Astrocyte (in vitro differentiated cells and primary cell): ENCODE measurements around the gene CTBP1. TPM values are rescaled to one million over a fixed set of nuclear protein-coding genes. Genes with fewer than 3 reads are reported as not detected.

Experiments
- DNase-seq: peaks from one replicate; pipeline ENCODE4 v3.0.0-alpha.2; 2010; ENCODE audit warnings: low read depth
- FAIRE-seq: peaks from 2 replicates; lab custom pipeline; 2011; peaks lifted over from hg19 to GRCh38; lab: Jason Lieb, UNC
- H2AFZ ChIP-seq: 2 replicates; pipeline ENCODE4 v1.6.0; 2012; ENCODE audit warnings: low read depth, low read length, inconsistent platforms
- H3K27ac ChIP-seq: 2 replicates; pipeline ENCODE4 v1.5.1; 2011; ENCODE audit warnings: low read depth, low read length, inconsistent platforms
- H3K27me3 ChIP-seq: 2 replicates; pipeline ENCODE4 v1.6.0; 2011; ENCODE audit warnings: low read length, inconsistent platforms; ENCODE audit not compliant: insufficient read depth
- H3K36me3 ChIP-seq: 2 replicates; pipeline ENCODE4 v1.5.1; 2011; ENCODE audit warnings: low read length, inconsistent platforms; ENCODE audit not compliant: insufficient read depth
- H3K4me1 ChIP-seq: 2 replicates; pipeline ENCODE4 v1.5.1; 2011; ENCODE audit warnings: low read length, inconsistent platforms; ENCODE audit not compliant: insufficient read depth
- H3K4me2 ChIP-seq: 2 replicates; pipeline ENCODE4 v1.6.0; 2012; ENCODE audit warnings: low read length, inconsistent platforms
- H3K4me3 ChIP-seq: 2 replicates; pipeline ENCODE4 v1.5.1; 2011; ENCODE audit warnings: low read depth, mild to moderate bottlenecking, low read length, inconsistent platforms; ENCODE audit not compliant: insufficient read depth
- H3K79me2 ChIP-seq: 2 replicates; pipeline ENCODE4 v1.6.0; 2012; ENCODE audit warnings: mild to moderate bottlenecking, low read length, inconsistent platforms; ENCODE audit not compliant: insufficient read depth
- H3K9ac ChIP-seq: 2 replicates; pipeline ENCODE4 v1.6.0; 2012; ENCODE audit warnings: mild to moderate bottlenecking, low read length, inconsistent platforms
- H3K9me3 ChIP-seq: 2 replicates; pipeline ENCODE4 v1.5.1; 2012; ENCODE audit warnings: low read depth, mild to moderate bottlenecking, low read length, inconsistent platforms; ENCODE audit not compliant: insufficient read depth
- H4K20me1 ChIP-seq: 2 replicates; pipeline ENCODE4 v1.6.0; 2012; ENCODE audit warnings: low read length, inconsistent platforms; ENCODE audit not compliant: insufficient read depth
- H3K27ac Mint-ChIP-seq: one replicate; pipeline ENCODE4 v1.8.0; 2021; ENCODE audit warnings: mild to moderate bottlenecking, mixed read lengths; ENCODE audit not compliant: unreplicated experiment
- H3K27me3 Mint-ChIP-seq: one replicate; pipeline ENCODE4 v1.8.0; 2021; ENCODE audit warnings: low read depth, mixed read lengths; ENCODE audit not compliant: unreplicated experiment
- H3K36me3 Mint-ChIP-seq: one replicate; pipeline ENCODE4 v1.8.0; 2021; ENCODE audit warnings: low read depth, mixed read lengths; ENCODE audit not compliant: unreplicated experiment
- H3K4me1 Mint-ChIP-seq: one replicate; pipeline ENCODE4 v1.8.0; 2021; ENCODE audit warnings: low read depth, mixed read lengths; ENCODE audit not compliant: unreplicated experiment
- H3K4me3 Mint-ChIP-seq: one replicate; pipeline ENCODE4 v1.8.0; 2021; ENCODE audit warnings: mild to moderate bottlenecking, moderate library complexity, mixed read lengths; ENCODE audit not compliant: unreplicated experiment
- H3K9me3 Mint-ChIP-seq: one replicate; pipeline ENCODE4 v1.8.0; 2021; ENCODE audit warnings: mild to moderate bottlenecking, mixed read lengths; ENCODE audit not compliant: unreplicated experiment
- CTCF ChIP-seq: IDR thresholded peaks from 2 replicates; pipeline ENCODE4 v1.5.1; 2011; ENCODE audit warnings: low read depth, mild to moderate bottlenecking, inconsistent platforms, low read length, moderate library complexity; ENCODE audit not compliant: insufficient read depth
- EZH2 ChIP-seq: IDR thresholded peaks from 2 replicates; pipeline ENCODE4 v1.6.1; 2012; ENCODE audit warnings: mild to moderate bottlenecking, low read length, inconsistent platforms; ENCODE audit not compliant: insufficient read depth
- total RNA-seq: library from RNA; stranded (reverse); gene quantifications from 2 replicates; pipeline ENCODE4 v1.2.1, GENCODE V29; 2021

The CTBP1 gene
- total RNA-seq, 1 donor from 2014 or later, result 136 TPM

DNA sequence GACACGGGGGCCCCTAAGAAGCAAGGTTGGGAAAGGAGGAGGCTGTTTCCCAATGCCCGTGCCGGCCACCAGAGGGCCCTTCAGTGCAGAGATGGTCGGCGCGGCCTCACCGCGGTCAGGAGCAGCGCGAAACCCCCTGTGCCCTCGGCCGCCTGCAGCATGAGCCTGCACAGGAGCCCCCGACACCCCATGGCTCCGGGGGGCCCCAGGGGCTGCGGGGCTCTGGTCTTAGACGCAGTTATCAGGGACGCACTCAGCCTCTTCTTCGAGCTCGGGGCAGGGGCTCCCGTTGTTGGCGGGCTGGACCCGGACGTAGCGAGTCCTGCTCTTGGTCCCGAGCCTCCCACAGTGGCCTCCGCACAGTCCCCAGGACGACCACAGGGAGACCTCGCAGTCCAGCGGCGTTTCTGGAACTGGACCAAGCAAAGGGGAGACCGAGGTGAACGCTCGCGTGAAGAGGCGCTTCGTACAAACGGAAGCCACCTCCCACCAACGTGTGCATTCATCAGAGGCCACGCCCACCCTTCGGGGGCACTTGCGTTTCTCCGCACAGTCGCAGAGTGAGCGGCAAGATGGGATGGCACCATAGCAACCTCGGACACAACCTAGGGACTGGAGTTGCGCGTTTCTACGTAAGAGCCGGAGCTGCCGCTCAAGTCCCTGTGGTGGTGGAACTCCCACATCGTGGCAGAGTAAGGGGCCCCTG, 81.5 kb downstream of the CTBP1 start:
- Mint-ChIP-seq H3K27ac (no peak overlapping the region), H3K27me3 (peaks cover 31% of the 10 kb centered on the region), H3K9me3 (peaks cover 2% of the 10 kb centered on the region), H3K36me3 (peaks cover 9% of the 10 kb centered on the region), H3K4me3 (peak overlapping the region; percentile 77), H3K4me1 (peaks cover 3% of the 10 kb centered on the region)
- peak overlapping the region; percentile 78 for H2AFZ ChIP-seq
- no peaks in the 10 kb centered on the region for H3K36me3 ChIP-seq
- H3K9ac ChIP-seq, result peak overlapping the region; percentile 76
- FAIRE-seq (no peak), DNase-seq (peak; percentile 81)
- peak; percentile 71 for TF ChIP-seq CTCF
- TF ChIP-seq EZH2, result no peak
- H3K4me2 ChIP-seq, result peak overlapping the region; percentile 87
- peak overlapping the region; percentile 1 for H3K27ac ChIP-seq
- H3K9me3 ChIP-seq, result no peaks in the 10 kb centered on the region
- peaks cover 5% of the 10 kb centered on the region for H3K4me1 ChIP-seq
- peaks cover 18% of the 10 kb centered on the region for H3K27me3 ChIP-seq
- no peaks in the 10 kb centered on the region for H3K79me2 ChIP-seq
- peaks cover 5% of the 10 kb centered on the region for H4K20me1 ChIP-seq
- peak overlapping the region; percentile 65 for H3K4me3 ChIP-seq

- H3K79me2 ChIP-seq, result no peaks in the 10 kb centered on the region
- peaks cover 4% of the 10 kb centered on the region for H3K4me1 ChIP-seq
- peaks cover 9% of the 10 kb centered on the region for H3K36me3 Mint-ChIP-seq
- peaks cover 31% of the 10 kb centered on the region for H3K27me3 Mint-ChIP-seq
- peaks cover 13% of the 10 kb centered on the region for H3K27me3 ChIP-seq
- no peak for DNase-seq
- no peak for FAIRE-seq
- peak overlapping the region; percentile 78 for H2AFZ ChIP-seq
- H3K4me3 ChIP-seq, result peak overlapping the region; percentile 65
- peak overlapping the region; percentile 6 for H3K27ac Mint-ChIP-seq
- H3K27ac ChIP-seq, result no peak overlapping the region
- peak overlapping the region; percentile 87 for H3K4me2 ChIP-seq
- no peaks in the 10 kb centered on the region for H3K9me3 ChIP-seq
- no peaks in the 10 kb centered on the region for H3K36me3 ChIP-seq
- H3K9me3 Mint-ChIP-seq, result peaks cover 2% of the 10 kb centered on the region
- peak overlapping the region; percentile 76 for H3K9ac ChIP-seq
- peaks cover 3% of the 10 kb centered on the region for H3K4me1 Mint-ChIP-seq
- H4K20me1 ChIP-seq, result peaks cover 5% of the 10 kb centered on the region
- TF ChIP-seq CTCF, result no peak
- TF ChIP-seq EZH2, result no peak
- H3K4me3 Mint-ChIP-seq, result peak overlapping the region; percentile 47
Measured at GRCh38 chr4:1166509-1167243, 82.3 kb downstream of the CTBP1 start.
